Endodermal cell (in vitro differentiated cells): ENCODE data around the gene SELENOI. TPM values are rescaled to one million over a fixed set of nuclear protein-coding genes. Genes with fewer than 3 reads are reported as not detected.
"Not testable (repeated sequence)": the region's sequence is repeated elsewhere in the genome, so short reads cannot be mapped to it uniquely, and the experiment has no call there.

Source experiments
- DNase-seq: peaks from one replicate; pipeline ENCODE4 v3.0.0-alpha.2; 2017
- H3K27ac ChIP-seq: 2 replicates; pipeline ENCODE4 v1.5.1; 2013; ENCODE audit warnings: mild to moderate bottlenecking, low read depth, low read length, moderate library complexity
- H3K27me3 ChIP-seq: 2 replicates; pipeline ENCODE4 v1.6.1; 2013; ENCODE audit warnings: mild to moderate bottlenecking, low read length, moderate library complexity; ENCODE audit not compliant: insufficient read depth, control insufficient read depth, poor library complexity, severe bottlenecking
- H3K36me3 ChIP-seq: 2 replicates; pipeline ENCODE4 v1.7.0; 2013; ENCODE audit warnings: mild to moderate bottlenecking, low read length, moderate library complexity; ENCODE audit not compliant: control insufficient read depth, insufficient read depth
- H3K4me1 ChIP-seq: one replicate; pipeline ENCODE4 v1.7.0; 2013; ENCODE audit warnings: low read length; ENCODE audit not compliant: control insufficient read depth, insufficient read depth
- H3K4me3 ChIP-seq: 2 replicates; pipeline ENCODE4 v1.5.1; 2013; ENCODE audit warnings: mild to moderate bottlenecking, low read length, moderate library complexity
- H3K9ac ChIP-seq: 2 replicates; pipeline ENCODE4 v1.6.1; 2013; ENCODE audit warnings: mild to moderate bottlenecking, low read length, moderate library complexity; ENCODE audit not compliant: poor library complexity, severe bottlenecking; ENCODE audit errors: extremely low read depth
- H3K9me3 ChIP-seq: 2 replicates; pipeline ENCODE4 v1.6.1; 2013; ENCODE audit warnings: mild to moderate bottlenecking, low read length, moderate library complexity; ENCODE audit not compliant: control insufficient read depth
- H3K27ac Mint-ChIP-seq: 2 replicates; pipeline ENCODE4 v1.8.0; 2020; ENCODE audit warnings: mixed read lengths
- H3K27me3 Mint-ChIP-seq: 2 replicates; pipeline ENCODE4 v1.8.0; 2021; ENCODE audit warnings: mild to moderate bottlenecking, mixed read lengths; ENCODE audit not compliant: insufficient read depth
- H3K36me3 Mint-ChIP-seq: 2 replicates; pipeline ENCODE4 v1.8.0; 2020; ENCODE audit warnings: low read depth, mixed read lengths
- H3K4me1 Mint-ChIP-seq: 2 replicates; pipeline ENCODE4 v1.8.0; 2020; ENCODE audit warnings: mixed read lengths
- H3K4me3 Mint-ChIP-seq: 2 replicates; pipeline ENCODE4 v1.8.0; 2020; ENCODE audit warnings: mild to moderate bottlenecking, moderate library complexity, mixed read lengths
- H3K9me3 Mint-ChIP-seq: 2 replicates; pipeline ENCODE4 v1.8.0; 2020; ENCODE audit warnings: mild to moderate bottlenecking, mixed read lengths
- CTCF ChIP-seq: fragments of 200-600 bp; sonication (generic); conservative IDR thresholded peaks from 2 replicates; pipeline ENCODE4 v1.5.0; 2021; ENCODE audit warnings: antibody characterized with exemption, mild to moderate bottlenecking
- WGBS, 2 experiments: methylation state at CpG; one replicate each; pipeline versions ENCODE4 v1.1.5 to v1.1.7; 2013; ENCODE audit warnings: missing lambda C conversion rate in 2 of 2, mixed read lengths in 1 of 2; ENCODE audit not compliant: insufficient coverage in 1 of 2, insufficient read length in 1 of 2; 5-methylcytosine and 5-hydroxymethylcytosine counted together
- total RNA-seq, 2 donors: library from RNA; stranded (reverse); fragmentation: NEBNext Ultra II Directional in 1 of 2; extraction: Animal tissue kit (Norgen Biotek cat#: 25700) in 1 of 2; gene quantifications; 2 replicates in 1 of 2; 3 replicates in 1 of 2; pipeline ENCODE4 v1.2.1, GENCODE V29; 2021

Gene SELENOI
- total RNA-seq, 2 donors from 2014 or later = 59.3 to 77.1 TPM

GRCh38 chr2:26364669-26365068, 18.7 kb downstream of the SELENOI start:
- WGBS, 2 experiments = 94% methylated on average over 4 of the region's 4 CpGs; no CpG with 5 or more reads in 1 of the 2 experiments
- Mint-ChIP-seq H3K4me3 (no peak overlapping the region), H3K9me3 (peaks cover 2% of the 10 kb centered on the region), H3K27me3 (no peaks in the 10 kb centered on the region), H3K36me3 (peaks cover 43% of the 10 kb centered on the region), H3K4me1 (peaks cover 29% of the 10 kb centered on the region), H3K27ac (no peak overlapping the region)
- Histone ChIP-seq H3K27me3 (no peaks in the 10 kb centered on the region), H3K4me1 (peaks cover 10% of the 10 kb centered on the region), H3K9me3 (no peaks in the 10 kb centered on the region), H3K9ac (no peak overlapping the region), H3K27ac (no peak overlapping the region), H3K36me3 (peaks cover 32% of the 10 kb centered on the region), H3K4me3 (no peak overlapping the region)
- TF ChIP-seq CTCF = no peak
- no peak for DNase-seq

DNA sequence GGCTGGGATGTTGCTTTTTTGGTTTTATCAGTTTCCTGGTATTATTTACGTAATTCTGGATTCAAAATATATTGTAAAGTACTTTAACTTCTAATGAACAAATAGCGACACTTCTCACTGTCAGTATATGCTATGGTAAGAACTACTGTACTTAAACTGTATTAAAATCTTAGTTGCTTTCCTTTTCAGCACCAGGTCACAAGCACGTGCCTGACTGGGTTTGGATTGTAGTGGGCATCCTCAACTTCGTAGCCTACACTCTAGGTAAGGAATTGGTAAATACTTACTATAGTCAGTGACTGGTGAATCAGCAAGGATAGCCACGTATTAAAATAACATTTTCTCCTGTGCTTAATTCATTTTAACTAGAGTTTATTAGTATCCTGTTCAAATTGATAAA, 21.0 kb downstream of the SELENOI start:
- 90 to 94% methylated on average over 2 to 5 of the region's 5 CpGs for WGBS, 2 experiments
- H3K27me3 ChIP-seq = no peaks in the 10 kb centered on the region
- H3K4me1 ChIP-seq = peaks cover 8% of the 10 kb centered on the region
- H3K9me3 Mint-ChIP-seq = peaks cover 12% of the 10 kb centered on the region
- H3K4me3 ChIP-seq = no peak overlapping the region
- H3K36me3 ChIP-seq = peaks cover 36% of the 10 kb centered on the region
- peaks cover 5% of the 10 kb centered on the region for H3K9me3 ChIP-seq
- DNase-seq = no peak
- H3K36me3 Mint-ChIP-seq = peaks cover 40% of the 10 kb centered on the region
- H3K27me3 Mint-ChIP-seq = no peaks in the 10 kb centered on the region
- H3K4me1 Mint-ChIP-seq = peaks cover 20% of the 10 kb centered on the region
- H3K27ac ChIP-seq = no peak overlapping the region
- H3K27ac Mint-ChIP-seq = no peak overlapping the region
- TF ChIP-seq CTCF = no peak
- H3K4me3 Mint-ChIP-seq = no peak overlapping the region
- no peak overlapping the region for H3K9ac ChIP-seq

DNA sequence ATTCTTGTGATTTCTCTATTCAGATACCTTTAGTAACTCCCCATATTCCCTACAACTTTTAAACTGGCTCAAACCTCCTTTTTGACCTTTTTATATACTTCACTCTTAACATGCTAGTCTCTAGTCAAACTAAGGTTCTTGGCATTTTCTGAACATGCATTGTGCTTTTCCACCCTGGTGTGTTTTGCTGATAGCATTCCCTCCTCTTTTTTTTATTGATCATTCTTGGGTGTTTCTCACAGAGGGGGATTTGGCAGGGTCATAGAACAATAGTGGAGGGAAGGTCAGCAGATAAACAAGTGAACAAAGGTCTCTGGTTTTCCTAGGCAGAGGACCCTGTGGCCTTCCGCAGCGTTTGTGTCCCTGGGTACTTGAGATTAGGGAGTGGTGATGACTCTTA, 23.7 kb downstream of the SELENOI start:
- H3K27me3 ChIP-seq, H3K27ac ChIP-seq, H3K4me3 ChIP-seq, H3K9ac ChIP-seq, H3K27me3 Mint-ChIP-seq, H3K4me3 Mint-ChIP-seq, DNase-seq, H3K4me1 ChIP-seq: not testable (repeated sequence)
- peaks cover 20% of the 10 kb centered on the region for H3K9me3 Mint-ChIP-seq
- peaks cover 62% of the 10 kb centered on the region for H3K36me3 ChIP-seq
- peak overlapping the region; percentile 77 for H3K27ac Mint-ChIP-seq
- H3K36me3 Mint-ChIP-seq = peaks cover 58% of the 10 kb centered on the region
- peaks cover 19% of the 10 kb centered on the region for H3K9me3 ChIP-seq
- no CpG with 5 or more reads among the region's 2 CpGs for WGBS, 2 experiments
- H3K4me1 Mint-ChIP-seq = peaks cover 24% of the 10 kb centered on the region

DNA sequence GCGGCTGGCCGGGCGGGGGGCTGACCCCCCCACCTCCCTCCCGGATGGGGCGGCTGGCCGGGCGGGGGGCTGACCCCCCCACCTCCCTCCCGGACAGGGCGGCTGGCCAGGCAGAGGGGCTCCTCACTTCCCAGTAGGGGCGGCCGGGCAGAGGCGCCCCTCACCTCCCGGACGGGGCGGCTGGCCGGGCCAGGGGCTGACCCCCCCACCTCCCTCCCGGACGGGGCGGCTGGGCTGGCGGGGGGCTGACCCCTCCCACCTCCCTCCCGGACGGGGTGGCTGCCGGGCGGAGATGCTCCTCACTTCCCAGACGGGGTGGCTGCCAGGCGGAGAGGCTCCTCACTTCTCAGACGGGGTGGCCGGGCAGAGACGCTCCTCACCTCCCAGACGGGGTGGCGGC, 25.0 kb downstream of the SELENOI start:
- H3K4me3 ChIP-seq, H3K4me1 ChIP-seq, H3K27me3 Mint-ChIP-seq, H3K27me3 ChIP-seq, DNase-seq, H3K4me3 Mint-ChIP-seq, H3K27ac Mint-ChIP-seq, H3K27ac ChIP-seq, H3K9ac ChIP-seq: not testable (repeated sequence)
- H3K36me3 ChIP-seq = peaks cover 64% of the 10 kb centered on the region
- WGBS, 2 experiments = 92% methylated on average over 9 of the region's 31 CpGs; no CpG with 5 or more reads in 1 of the 2 experiments
- H3K9me3 ChIP-seq = peaks cover 19% of the 10 kb centered on the region
- Mint-ChIP-seq H3K4me1 (peaks cover 24% of the 10 kb centered on the region), H3K9me3 (peaks cover 20% of the 10 kb centered on the region), H3K36me3 (peaks cover 62% of the 10 kb centered on the region)
